Measurements from ENCODE around the gene PPARD. TPM values are rescaled to one million over a fixed set of nuclear protein-coding genes. Genes with fewer than 3 reads are reported as not detected.

PPARD gene
- total RNA-seq, 1 experiment from 2014 or later = 38.4 TPM

DNA sequence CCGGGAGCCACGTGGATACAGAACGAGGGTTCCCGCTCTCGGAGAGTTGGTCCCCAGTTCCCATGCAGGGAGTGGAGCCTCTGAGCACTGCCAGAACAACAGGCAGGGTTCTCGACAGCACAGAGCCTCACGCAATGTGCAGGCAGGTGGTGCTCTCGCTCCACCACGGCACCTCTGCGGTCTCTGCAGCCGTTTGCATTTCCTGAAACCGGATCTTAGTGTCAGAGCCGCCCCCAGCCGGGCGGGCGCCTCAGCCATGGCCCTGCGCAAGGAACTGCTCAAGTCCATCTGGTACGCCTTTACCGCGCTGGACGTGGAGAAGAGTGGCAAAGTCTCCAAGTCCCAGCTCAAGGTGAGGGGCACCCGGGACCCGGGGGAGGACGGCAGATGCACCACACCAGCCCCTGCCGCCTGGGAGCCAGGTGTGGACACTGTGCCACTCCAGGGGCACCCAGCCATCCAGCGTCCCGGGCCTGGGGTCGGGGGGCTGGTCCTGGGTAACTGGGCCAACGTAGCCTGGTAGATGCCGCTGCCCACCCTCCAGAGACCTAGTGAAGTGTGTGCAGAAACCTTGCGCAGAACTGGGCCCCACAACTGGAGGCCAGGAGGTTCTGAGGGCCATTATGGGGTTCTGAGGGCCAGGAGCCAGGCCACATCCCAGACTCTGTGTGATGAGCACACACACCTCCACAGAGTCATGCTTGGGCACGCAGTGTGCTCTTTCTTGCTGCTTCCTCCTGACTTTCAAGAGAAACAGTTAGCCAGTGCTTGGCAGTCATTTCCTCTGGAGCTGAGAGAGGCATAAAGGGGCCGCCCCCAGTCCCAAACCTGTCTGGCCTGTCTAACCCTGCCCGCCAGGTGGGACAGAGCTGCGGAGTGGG is 44.5 kb upstream of the PPARD start, which contains the start of gene DEF6:
DEF6 (plus strand) TSS at position 218 of the 881 bp plus-strand sequence; CDS start at position 257, 39 bp downstream.
- Histone ChIP-seq H3K79me2 (ENCODE audit: insufficient read depth, low read length) (peaks cover 17% of the 10 kb centered on the region; the same call in 1 of the 2 replicates), H3K4me1 (ENCODE audit: control insufficient read depth in 1 of 2, insufficient read depth in 2 of 2, low read length in 2 of 2) (peaks cover 14 to 39% of the 10 kb centered on the region in 2 experiments), H4K20me1 (ENCODE audit: insufficient read depth) (no peaks in the 10 kb centered on the region), H2AFZ (ENCODE audit: low read depth, low read length, poor library complexity, severe bottlenecking) (no peak within 1 kb of the TSS), H3K9me3 (ENCODE audit: control insufficient read depth in 1 of 2, insufficient read depth in 1 of 2, low read depth in 1 of 2, low read length in 2 of 2) (no peaks in the 10 kb centered on the region), H3K9me2 (ENCODE audit: insufficient read depth) (no peaks in the 10 kb centered on the region), H3K9ac (ENCODE audit: low read length) (peak within 1 kb of the TSS; percentile 91), H3K27me3 (ENCODE audit: insufficient read depth, low read length) (no peaks in the 10 kb centered on the region), H3K4me3 (replicated peaks in 1 of 2; ENCODE audit: low read depth in 1 of 2, low read length in 2 of 2) (peak within 1 kb of the TSS; percentile 84 to 94), H3K27ac (ENCODE audit: low read depth, low read length) (peak within 1 kb of the TSS; percentile 70), H3K36me3 (ENCODE audit: control insufficient read depth in 1 of 2, insufficient read depth in 2 of 2, low read length in 2 of 2) (peaks cover 10% of the 10 kb centered on the region in 2 experiments; a peak in 3 of 4 replicates), H3K4me2 (ENCODE audit: low read length) (peak within 1 kb of the TSS; percentile 90)
- ATAC-seq (peak; percentile 93), DNase-seq (ENCODE audit: low read depth, low spot score) (peak; percentile 81)
- intact Hi-C loops (cut with micrococcal nuclease) = loop anchor here (1.0 to 2.0 kb wide), 4 partner anchors 45 to 439 kb away; partner anchors contain the start of genes ARMC12, PPARD and RPL10A
- ChIA-PET RAD21 (ENCODE audit: low non-redundant PET in 1 of 2, low total read pairs in 2 of 2, uncharacterized antibody in 2 of 2, unreplicated experiment in 2 of 2) (interaction anchor here (1.0 to 1.4 kb wide), 4 partner anchors 44 to 152 kb away, joined by 4 to 7 read pairs (median 5); partner anchors contain the start of gene PPARD (in 1 of the 2)), POLR2A (interaction anchor here (1.2 kb wide), 1 partner anchor 173 kb away, joined by 3 read pairs; no protein-coding TSS in a partner anchor), CTCF (interaction anchor here (1.0 to 3.8 kb wide), 7 partner anchors 30 to 440 kb away, joined by 3 to 46 read pairs (median 4); partner anchors contain the start of genes FANCE and PPARD)
- TSS peak; percentile 33 for BruUV-seq (replicated peaks)
- TF ChIP-seq, protein P1, sequence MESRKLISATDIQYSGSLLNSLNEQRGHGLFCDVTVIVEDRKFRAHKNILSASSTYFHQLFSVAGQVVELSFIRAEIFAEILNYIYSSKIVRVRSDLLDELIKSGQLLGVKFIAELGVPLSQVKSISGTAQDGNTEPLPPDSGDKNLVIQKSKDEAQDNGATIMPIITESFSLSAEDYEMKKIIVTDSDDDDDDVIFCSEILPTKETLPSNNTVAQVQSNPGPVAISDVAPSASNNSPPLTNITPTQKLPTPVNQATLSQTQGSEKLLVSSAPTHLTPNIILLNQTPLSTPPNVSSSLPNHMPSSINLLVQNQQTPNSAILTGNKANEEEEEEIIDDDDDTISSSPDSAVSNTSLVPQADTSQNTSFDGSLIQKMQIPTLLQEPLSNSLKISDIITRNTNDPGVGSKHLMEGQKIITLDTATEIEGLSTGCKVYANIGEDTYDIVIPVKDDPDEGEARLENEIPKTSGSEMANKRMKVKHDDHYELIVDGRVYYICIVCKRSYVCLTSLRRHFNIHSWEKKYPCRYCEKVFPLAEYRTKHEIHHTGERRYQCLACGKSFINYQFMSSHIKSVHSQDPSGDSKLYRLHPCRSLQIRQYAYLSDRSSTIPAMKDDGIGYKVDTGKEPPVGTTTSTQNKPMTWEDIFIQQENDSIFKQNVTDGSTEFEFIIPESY (IDR thresholded peaks at IDR 0.05; ENCODE audit: extremely low read depth, insufficient replicate concordance, low read length) = peak; percentile 77
- TF ChIP-seq CBX3 (IDR thresholded peaks at IDR 0.05; ENCODE audit: low read depth) = peak; percentile 75
- TF ChIP-seq SP1 (IDR thresholded peaks at IDR 0.05; ENCODE audit: low read depth) = no peak
- TF ChIP-seq POLR2AphosphoS5 (IDR thresholded peaks at IDR 0.05; ENCODE audit: low read depth, low read length) = peak; percentile 82
- no peak for TF ChIP-seq CEBPB (IDR thresholded peaks at IDR 0.05; ENCODE audit: low read depth)
- peak; percentile 64 for TF ChIP-seq EGR1 (IDR thresholded peaks at IDR 0.05; ENCODE audit: low read depth)
- TF ChIP-seq, protein P2, sequence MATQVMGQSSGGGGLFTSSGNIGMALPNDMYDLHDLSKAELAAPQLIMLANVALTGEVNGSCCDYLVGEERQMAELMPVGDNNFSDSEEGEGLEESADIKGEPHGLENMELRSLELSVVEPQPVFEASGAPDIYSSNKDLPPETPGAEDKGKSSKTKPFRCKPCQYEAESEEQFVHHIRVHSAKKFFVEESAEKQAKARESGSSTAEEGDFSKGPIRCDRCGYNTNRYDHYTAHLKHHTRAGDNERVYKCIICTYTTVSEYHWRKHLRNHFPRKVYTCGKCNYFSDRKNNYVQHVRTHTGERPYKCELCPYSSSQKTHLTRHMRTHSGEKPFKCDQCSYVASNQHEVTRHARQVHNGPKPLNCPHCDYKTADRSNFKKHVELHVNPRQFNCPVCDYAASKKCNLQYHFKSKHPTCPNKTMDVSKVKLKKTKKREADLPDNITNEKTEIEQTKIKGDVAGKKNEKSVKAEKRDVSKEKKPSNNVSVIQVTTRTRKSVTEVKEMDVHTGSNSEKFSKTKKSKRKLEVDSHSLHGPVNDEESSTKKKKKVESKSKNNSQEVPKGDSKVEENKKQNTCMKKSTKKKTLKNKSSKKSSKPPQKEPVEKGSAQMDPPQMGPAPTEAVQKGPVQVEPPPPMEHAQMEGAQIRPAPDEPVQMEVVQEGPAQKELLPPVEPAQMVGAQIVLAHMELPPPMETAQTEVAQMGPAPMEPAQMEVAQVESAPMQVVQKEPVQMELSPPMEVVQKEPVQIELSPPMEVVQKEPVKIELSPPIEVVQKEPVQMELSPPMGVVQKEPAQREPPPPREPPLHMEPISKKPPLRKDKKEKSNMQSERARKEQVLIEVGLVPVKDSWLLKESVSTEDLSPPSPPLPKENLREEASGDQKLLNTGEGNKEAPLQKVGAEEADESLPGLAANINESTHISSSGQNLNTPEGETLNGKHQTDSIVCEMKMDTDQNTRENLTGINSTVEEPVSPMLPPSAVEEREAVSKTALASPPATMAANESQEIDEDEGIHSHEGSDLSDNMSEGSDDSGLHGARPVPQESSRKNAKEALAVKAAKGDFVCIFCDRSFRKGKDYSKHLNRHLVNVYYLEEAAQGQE (IDR thresholded peaks at IDR 0.05; ENCODE audit: low read depth) = no peak
- TF ChIP-seq SIN3A (IDR thresholded peaks at IDR 0.05; ENCODE audit: low read depth) = no peak; the same call in 1 of the 2 replicates
- TF ChIP-seq, protein P3, sequence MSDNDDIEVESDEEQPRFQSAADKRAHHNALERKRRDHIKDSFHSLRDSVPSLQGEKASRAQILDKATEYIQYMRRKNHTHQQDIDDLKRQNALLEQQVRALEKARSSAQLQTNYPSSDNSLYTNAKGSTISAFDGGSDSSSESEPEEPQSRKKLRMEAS (IDR thresholded peaks at IDR 0.05) = peak; percentile 70
- TF ChIP-seq EZH2phosphoT487 (IDR thresholded peaks at IDR 0.05; ENCODE audit: borderline replicate concordance) = no peak
- TF ChIP-seq FOSL1 (IDR thresholded peaks at IDR 0.05; ENCODE audit: low read depth) = no peak
- no peak for TF ChIP-seq ZNF274 (IDR thresholded peaks at IDR 0.05; ENCODE audit: low read depth, low read length)
- TF ChIP-seq ZFX (IDR thresholded peaks at IDR 0.05) = peak; percentile 49
- TF ChIP-seq CTCF (IDR thresholded peaks at IDR 0.05 in 2 of 3, conservative IDR thresholded peaks at IDR 0.05 in 1 of 3; ENCODE audit: borderline replicate concordance in 1 of 3, insufficient read depth in 1 of 3, low read depth in 2 of 3, low read length in 2 of 3) = peak; percentile 89 to 96 (median 89)
- peak; percentile 73 for TF ChIP-seq YY1 (IDR thresholded peaks at IDR 0.05; ENCODE audit: extremely low read depth, insufficient replicate concordance, low read depth, low read length)
- peak; percentile 53 for TF ChIP-seq POLR2A (IDR thresholded peaks at IDR 0.05; ENCODE audit: borderline replicate concordance, extremely low read depth, insufficient read depth, insufficient read length)
- peak; percentile 54 for TF ChIP-seq TCF7L2 (IDR thresholded peaks at IDR 0.05; ENCODE audit: borderline replicate concordance, extremely low read depth, insufficient read depth, insufficient read length)
